GM23338 (cell line): ENCODE results near the gene ICAM5. TPM values are rescaled to one million over a fixed set of nuclear protein-coding genes. Genes with fewer than 3 reads are reported as not detected.

ENCODE experiments used
- CREB1 ChIP-seq: fragments of 250-450 bp; sonication (Bioruptor Pico); IDR thresholded peaks from 2 replicates; pipeline ENCODE4 v1.5.0; 2020; ENCODE audit warnings: low read depth, mild to moderate bottlenecking, moderate library complexity
- EZH2 ChIP-seq: fragments of 200-600 bp; sonication (generic); IDR thresholded peaks from one replicate; pipeline ENCODE4 v1.8.0; 2017; ENCODE audit warnings: antibody characterized with exemption, mild to moderate bottlenecking, low read depth; ENCODE audit not compliant: unreplicated experiment
- EZH2phosphoT487 ChIP-seq: fragments of 200-600 bp; sonication (generic); IDR thresholded peaks from one replicate; pipeline ENCODE4 v1.8.1; 2018; ENCODE audit warnings: antibody characterized with exemption; ENCODE audit not compliant: unreplicated experiment
- NANOG ChIP-seq: IDR thresholded peaks from 2 replicates; pipeline ENCODE4 v1.6.1; 2016; ENCODE audit warnings: antibody characterized with exemption, borderline replicate concordance
- POLR2AphosphoS5 ChIP-seq: IDR thresholded peaks from 2 replicates; pipeline ENCODE4 v1.6.1; 2016; ENCODE audit warnings: antibody characterized with exemption, low read depth
- STAT1 ChIP-seq: IDR thresholded peaks from one replicate; pipeline ENCODE4 v1.6.1; 2016; ENCODE audit warnings: antibody characterized with exemption; ENCODE audit not compliant: unreplicated experiment
- ZNF114 ChIP-seq: fragments of 250-450 bp; sonication (Bioruptor Pico); IDR thresholded peaks from 2 replicates; pipeline ENCODE4 v1.5.0; 2020; ENCODE audit warnings: mild to moderate bottlenecking, moderate library complexity
- ZNF331 ChIP-seq: fragments of 250-450 bp; sonication (Bioruptor Pico); IDR thresholded peaks from 2 replicates; pipeline ENCODE4 v1.5.0; 2020; ENCODE audit warnings: low read depth, mild to moderate bottlenecking, moderate library complexity
- polyA plus RNA-seq: library from polyadenylated mRNA; unstranded; fragments of >200 nt; fragmentation: Nextera tagmentation; extraction: Ambion mirVana; gene quantifications from 2 replicates; pipeline ENCODE4 v1.2.1, GENCODE V29; 2016
- total RNA-seq: library from RNA; depleted of rRNA; stranded (reverse); fragments of >200 nt; shearing (Covaris generic); gene quantifications from 2 replicates; pipeline ENCODE4 v1.2.3, GENCODE V29; 2014
- TF ChIP-seq, protein P1 (sequence below): fragments of 250-450 bp; sonication (Bioruptor Pico); IDR thresholded peaks from 2 replicates; pipeline ENCODE4 v1.5.0; 2020; ENCODE audit warnings: mild to moderate bottlenecking, moderate library complexity
- TF ChIP-seq, protein P2 (sequence below): IDR thresholded peaks from 2 replicates; pipeline ENCODE4 v1.6.1; 2016; ENCODE audit warnings: antibody characterized with exemption
- TF ChIP-seq, protein P3 (sequence below): IDR thresholded peaks from one replicate; pipeline ENCODE4 v1.6.1; 2018; ENCODE audit warnings: antibody characterized with exemption; ENCODE audit not compliant: unreplicated experiment

Gene ICAM5
- total and polyA plus RNA-seq, 2 experiments from 2014 or later: 0.47 to 4.6 TPM

DNA sequence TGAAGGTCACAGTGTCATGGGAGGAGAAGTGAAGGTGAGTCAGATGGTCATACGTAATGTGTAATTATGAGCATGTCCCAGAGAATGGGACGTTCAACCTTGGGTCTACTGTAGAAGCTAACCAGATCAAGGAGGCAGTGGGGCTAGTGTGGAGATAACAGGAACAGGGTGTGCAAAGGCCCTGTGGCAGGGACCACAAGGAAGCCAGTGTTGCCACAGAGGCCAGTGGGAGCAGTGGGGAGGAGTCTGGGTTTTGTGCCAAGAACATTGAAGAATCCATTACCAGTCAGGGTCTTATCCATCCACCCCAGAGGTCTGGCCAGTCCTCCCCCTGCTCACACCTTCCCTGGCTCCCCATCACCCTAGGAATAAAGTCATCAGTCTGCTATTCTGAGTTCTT lies 34.4 kb upstream of the ICAM5 start (continued):
- TF ChIP-seq, protein P1, sequence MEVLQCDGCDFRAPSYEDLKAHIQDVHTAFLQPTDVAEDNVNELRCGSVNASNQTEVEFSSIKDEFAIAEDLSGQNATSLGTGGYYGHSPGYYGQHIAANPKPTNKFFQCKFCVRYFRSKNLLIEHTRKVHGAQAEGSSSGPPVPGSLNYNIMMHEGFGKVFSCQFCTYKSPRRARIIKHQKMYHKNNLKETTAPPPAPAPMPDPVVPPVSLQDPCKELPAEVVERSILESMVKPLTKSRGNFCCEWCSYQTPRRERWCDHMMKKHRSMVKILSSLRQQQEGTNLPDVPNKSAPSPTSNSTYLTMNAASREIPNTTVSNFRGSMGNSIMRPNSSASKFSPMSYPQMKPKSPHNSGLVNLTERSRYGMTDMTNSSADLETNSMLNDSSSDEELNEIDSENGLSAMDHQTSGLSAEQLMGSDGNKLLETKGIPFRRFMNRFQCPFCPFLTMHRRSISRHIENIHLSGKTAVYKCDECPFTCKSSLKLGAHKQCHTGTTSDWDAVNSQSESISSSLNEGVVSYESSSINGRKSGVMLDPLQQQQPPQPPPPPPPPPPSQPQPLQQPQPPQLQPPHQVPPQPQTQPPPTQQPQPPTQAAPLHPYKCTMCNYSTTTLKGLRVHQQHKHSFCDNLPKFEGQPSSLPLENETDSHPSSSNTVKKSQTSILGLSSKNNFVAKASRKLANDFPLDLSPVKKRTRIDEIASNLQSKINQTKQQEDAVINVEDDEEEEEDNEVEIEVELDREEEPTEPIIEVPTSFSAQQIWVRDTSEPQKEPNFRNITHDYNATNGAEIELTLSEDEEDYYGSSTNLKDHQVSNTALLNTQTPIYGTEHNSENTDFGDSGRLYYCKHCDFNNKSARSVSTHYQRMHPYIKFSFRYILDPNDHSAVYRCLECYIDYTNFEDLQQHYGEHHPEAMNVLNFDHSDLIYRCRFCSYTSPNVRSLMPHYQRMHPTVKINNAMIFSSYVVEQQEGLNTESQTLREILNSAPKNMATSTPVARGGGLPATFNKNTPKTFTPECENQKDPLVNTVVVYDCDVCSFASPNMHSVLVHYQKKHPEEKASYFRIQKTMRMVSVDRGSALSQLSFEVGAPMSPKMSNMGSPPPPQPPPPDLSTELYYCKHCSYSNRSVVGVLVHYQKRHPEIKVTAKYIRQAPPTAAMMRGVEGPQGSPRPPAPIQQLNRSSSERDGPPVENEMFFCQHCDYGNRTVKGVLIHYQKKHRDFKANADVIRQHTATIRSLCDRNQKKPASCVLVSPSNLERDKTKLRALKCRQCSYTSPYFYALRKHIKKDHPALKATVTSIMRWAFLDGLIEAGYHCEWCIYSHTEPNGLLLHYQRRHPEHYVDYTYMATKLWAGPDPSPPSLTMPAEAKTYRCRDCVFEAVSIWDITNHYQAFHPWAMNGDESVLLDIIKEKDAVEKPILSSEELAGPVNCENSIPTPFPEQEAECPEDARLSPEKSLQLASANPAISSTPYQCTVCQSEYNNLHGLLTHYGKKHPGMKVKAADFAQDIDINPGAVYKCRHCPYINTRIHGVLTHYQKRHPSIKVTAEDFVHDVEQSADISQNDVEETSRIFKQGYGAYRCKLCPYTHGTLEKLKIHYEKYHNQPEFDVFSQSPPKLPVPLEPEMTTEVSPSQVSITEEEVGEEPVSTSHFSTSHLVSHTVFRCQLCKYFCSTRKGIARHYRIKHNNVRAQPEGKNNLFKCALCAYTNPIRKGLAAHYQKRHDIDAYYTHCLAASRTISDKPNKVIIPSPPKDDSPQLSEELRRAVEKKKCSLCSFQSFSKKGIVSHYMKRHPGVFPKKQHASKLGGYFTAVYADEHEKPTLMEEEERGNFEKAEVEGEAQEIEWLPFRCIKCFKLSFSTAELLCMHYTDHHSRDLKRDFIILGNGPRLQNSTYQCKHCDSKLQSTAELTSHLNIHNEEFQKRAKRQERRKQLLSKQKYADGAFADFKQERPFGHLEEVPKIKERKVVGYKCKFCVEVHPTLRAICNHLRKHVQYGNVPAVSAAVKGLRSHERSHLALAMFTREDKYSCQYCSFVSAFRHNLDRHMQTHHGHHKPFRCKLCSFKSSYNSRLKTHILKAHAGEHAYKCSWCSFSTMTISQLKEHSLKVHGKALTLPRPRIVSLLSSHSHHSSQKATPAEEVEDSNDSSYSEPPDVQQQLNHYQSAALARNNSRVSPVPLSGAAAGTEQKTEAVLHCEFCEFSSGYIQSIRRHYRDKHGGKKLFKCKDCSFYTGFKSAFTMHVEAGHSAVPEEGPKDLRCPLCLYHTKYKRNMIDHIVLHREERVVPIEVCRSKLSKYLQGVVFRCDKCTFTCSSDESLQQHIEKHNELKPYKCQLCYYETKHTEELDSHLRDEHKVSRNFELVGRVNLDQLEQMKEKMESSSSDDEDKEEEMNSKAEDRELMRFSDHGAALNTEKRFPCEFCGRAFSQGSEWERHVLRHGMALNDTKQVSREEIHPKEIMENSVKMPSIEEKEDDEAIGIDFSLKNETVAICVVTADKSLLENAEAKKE: no peak
- TF ChIP-seq CREB1 (CRISPR knock-in tag) (no peak), EZH2phosphoT487 (no peak), NANOG (no peak), STAT1 (no peak), EZH2 (no peak), ZNF331 (CRISPR knock-in tag) (no peak), ZNF114 (no peak), POLR2AphosphoS5 (no peak)
- TF ChIP-seq, protein P2, sequence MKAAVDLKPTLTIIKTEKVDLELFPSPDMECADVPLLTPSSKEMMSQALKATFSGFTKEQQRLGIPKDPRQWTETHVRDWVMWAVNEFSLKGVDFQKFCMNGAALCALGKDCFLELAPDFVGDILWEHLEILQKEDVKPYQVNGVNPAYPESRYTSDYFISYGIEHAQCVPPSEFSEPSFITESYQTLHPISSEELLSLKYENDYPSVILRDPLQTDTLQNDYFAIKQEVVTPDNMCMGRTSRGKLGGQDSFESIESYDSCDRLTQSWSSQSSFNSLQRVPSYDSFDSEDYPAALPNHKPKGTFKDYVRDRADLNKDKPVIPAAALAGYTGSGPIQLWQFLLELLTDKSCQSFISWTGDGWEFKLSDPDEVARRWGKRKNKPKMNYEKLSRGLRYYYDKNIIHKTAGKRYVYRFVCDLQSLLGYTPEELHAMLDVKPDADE: no peak
- TF ChIP-seq, protein P3, sequence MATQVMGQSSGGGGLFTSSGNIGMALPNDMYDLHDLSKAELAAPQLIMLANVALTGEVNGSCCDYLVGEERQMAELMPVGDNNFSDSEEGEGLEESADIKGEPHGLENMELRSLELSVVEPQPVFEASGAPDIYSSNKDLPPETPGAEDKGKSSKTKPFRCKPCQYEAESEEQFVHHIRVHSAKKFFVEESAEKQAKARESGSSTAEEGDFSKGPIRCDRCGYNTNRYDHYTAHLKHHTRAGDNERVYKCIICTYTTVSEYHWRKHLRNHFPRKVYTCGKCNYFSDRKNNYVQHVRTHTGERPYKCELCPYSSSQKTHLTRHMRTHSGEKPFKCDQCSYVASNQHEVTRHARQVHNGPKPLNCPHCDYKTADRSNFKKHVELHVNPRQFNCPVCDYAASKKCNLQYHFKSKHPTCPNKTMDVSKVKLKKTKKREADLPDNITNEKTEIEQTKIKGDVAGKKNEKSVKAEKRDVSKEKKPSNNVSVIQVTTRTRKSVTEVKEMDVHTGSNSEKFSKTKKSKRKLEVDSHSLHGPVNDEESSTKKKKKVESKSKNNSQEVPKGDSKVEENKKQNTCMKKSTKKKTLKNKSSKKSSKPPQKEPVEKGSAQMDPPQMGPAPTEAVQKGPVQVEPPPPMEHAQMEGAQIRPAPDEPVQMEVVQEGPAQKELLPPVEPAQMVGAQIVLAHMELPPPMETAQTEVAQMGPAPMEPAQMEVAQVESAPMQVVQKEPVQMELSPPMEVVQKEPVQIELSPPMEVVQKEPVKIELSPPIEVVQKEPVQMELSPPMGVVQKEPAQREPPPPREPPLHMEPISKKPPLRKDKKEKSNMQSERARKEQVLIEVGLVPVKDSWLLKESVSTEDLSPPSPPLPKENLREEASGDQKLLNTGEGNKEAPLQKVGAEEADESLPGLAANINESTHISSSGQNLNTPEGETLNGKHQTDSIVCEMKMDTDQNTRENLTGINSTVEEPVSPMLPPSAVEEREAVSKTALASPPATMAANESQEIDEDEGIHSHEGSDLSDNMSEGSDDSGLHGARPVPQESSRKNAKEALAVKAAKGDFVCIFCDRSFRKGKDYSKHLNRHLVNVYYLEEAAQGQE: no peak
